Ishikawa (cell line): ENCODE data around the gene PSMC6.

Source experiments
- CEBPB ChIP-seq: IDR thresholded peaks from 2 replicates; pipeline ENCODE4 v1.6.1; 2012
- EP300 ChIP-seq: IDR thresholded peaks from 2 replicates; pipeline ENCODE4 v1.6.1; 2012; ENCODE audit warnings: borderline replicate concordance
- REST ChIP-seq: IDR thresholded peaks from 2 replicates; pipeline ENCODE4 v1.6.1; 2012; ENCODE audit warnings: low read depth, mild to moderate bottlenecking

GRCh38 chr14:52769887-52770286 is 62.9 kb downstream of the PSMC6 start:
- TF ChIP-seq CEBPB (no peak), REST (no peak), EP300 (no peak)
